ENCODE data around the gene SEC24A.

The SEC24A gene

DNA sequence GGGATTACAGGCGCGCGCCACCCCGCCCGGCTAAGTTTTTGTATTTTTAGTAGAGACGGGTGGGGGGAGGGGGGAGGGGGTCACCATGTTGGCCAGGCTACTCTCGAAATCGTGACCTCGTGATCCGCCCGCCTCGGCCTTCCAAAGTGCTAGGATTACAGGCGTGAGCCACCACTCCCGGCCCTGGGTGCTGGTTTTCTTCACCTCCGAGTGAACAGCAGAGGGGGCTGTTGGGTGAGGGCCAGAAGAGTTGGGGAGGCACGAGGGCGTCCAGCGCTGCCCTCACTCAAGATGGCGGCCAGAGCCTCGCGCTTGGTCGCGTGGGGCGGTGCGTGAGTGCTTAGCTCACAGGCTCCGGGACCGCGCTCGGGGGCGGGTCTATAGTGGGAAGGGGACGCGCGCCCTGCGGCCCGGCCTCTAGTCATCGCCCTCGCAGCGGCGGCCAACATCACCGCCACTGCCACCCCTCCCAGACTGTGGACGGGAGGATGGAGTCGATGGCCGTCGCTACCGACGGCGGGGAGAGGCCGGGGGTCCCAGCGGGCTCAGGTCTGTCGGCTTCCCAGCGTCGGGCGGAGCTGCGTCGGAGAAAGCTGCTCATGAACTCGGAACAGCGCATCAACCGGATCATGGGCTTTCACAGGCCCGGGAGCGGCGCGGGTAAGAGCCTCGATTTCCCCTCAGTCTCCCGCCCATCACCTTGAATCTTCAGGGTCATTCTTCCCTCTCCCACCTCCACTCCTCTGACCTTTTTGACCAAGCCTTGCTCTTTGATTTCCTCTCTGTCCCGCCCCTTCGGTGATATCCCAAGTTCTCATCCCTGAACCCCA, 89.8 kb downstream of the SEC24A start, which contains the start of gene CAMLG:
Gene CAMLG (plus strand): TSS at position 416 of the 830 bp plus-strand sequence. CDS start 73 bp downstream, at position 489.
- Histone ChIP-seq H3K9me3 (ENCODE audit: insufficient read depth, low read length) (no peaks in the 10 kb centered on the region), H3K4me3 (ENCODE audit: insufficient read depth, low read length, poor library complexity, severe bottlenecking) (peak within 1 kb of the TSS; percentile 73), H2AFZ (ENCODE audit: low read depth, low read length, severe bottlenecking) (peak within 1 kb of the TSS; percentile 98), H3K9me2 (replicated peaks; ENCODE audit: insufficient read depth, low read length) (no peaks in the 10 kb centered on the region), H4K20me1 (ENCODE audit: low read depth, low read length) (0 out of 2 replicates have a peak, but pooled peaks cover 7% of the 10 kb centered on the region), H3K79me2 (ENCODE audit: insufficient read depth, low read length) (peaks cover 48% of the 10 kb centered on the region), H3K27ac (ENCODE audit: low read depth, low read length) (peak within 1 kb of the TSS; percentile 39), H3F3A (ENCODE audit: insufficient read depth) (peaks cover 14% of the 10 kb centered on the region), H3K36me3 (ENCODE audit: low read length) (0 out of 2 replicates have a peak, but pooled peaks cover 6% of the 10 kb centered on the region), H3K27me3 (ENCODE audit: low read length) (no peaks in the 10 kb centered on the region), H3K4me2 (ENCODE audit: low read depth, low read length, poor library complexity, severe bottlenecking) (peak within 1 kb of the TSS; percentile 66), H3K9ac (ENCODE audit: low read length) (peak within 1 kb of the TSS; percentile 73)
- no peak for TF ChIP-seq EZH2phosphoT487 (conservative IDR thresholded peaks at IDR 0.05; ENCODE audit: low read length)
- TF ChIP-seq, protein P1, sequence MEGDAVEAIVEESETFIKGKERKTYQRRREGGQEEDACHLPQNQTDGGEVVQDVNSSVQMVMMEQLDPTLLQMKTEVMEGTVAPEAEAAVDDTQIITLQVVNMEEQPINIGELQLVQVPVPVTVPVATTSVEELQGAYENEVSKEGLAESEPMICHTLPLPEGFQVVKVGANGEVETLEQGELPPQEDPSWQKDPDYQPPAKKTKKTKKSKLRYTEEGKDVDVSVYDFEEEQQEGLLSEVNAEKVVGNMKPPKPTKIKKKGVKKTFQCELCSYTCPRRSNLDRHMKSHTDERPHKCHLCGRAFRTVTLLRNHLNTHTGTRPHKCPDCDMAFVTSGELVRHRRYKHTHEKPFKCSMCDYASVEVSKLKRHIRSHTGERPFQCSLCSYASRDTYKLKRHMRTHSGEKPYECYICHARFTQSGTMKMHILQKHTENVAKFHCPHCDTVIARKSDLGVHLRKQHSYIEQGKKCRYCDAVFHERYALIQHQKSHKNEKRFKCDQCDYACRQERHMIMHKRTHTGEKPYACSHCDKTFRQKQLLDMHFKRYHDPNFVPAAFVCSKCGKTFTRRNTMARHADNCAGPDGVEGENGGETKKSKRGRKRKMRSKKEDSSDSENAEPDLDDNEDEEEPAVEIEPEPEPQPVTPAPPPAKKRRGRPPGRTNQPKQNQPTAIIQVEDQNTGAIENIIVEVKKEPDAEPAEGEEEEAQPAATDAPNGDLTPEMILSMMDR (IDR thresholded peaks at IDR 0.05; ENCODE audit: insufficient read depth, low read length, poor library complexity, severe bottlenecking), result peak; percentile 86

DNA sequence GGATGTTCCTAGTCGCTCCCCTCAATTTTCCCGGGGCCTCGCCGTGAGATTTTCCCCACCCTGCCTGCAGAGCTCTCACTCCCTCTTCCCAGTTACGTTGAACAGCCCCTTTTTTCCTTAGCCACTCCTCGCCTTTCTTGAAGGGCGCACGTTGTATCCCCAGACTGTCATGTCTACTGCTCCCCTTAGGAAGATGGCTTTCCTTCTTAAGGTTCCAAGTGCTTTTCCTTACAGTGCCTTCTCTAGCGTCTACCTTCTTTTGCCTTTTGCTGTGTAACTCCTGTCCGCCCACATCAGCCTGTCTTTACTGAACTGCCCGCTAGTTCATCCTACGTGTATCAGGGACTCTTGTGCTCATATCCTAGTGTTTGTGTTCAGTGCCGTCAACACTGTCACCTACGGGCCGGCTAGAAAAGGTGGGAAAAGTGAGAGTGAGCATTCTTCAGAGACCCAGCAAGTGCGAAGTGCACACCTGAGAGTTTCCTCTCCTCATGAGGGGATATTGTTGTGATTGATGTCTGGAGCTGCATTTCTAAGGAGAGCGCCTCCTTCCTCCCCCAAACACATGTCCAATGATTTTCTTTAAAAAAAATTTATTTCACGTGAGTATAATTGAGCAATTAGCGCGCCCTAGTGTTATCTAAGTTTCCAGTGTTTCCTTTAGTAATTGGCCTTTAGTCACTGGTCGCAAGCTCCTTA, 90.5 kb downstream of the SEC24A start:
- peaks cover 10% of the 10 kb centered on the region; the same call in 1 of the 2 replicates for H3K36me3 ChIP-seq (ENCODE audit: low read length)
- peak overlapping the region; percentile 73 for H3K9ac ChIP-seq (ENCODE audit: low read length)
- H3K27ac ChIP-seq (ENCODE audit: low read depth, low read length), result peak overlapping the region; percentile 39
- H3K27me3 ChIP-seq (ENCODE audit: low read length), result no peaks in the 10 kb centered on the region
- peaks cover 55% of the 10 kb centered on the region for H3K79me2 ChIP-seq (ENCODE audit: insufficient read depth, low read length)
- no peaks in the 10 kb centered on the region for H3K9me3 ChIP-seq (ENCODE audit: insufficient read depth, low read length)
- no peak for TF ChIP-seq EZH2phosphoT487 (conservative IDR thresholded peaks at IDR 0.05; ENCODE audit: low read length)
- TF ChIP-seq, protein P1 (IDR thresholded peaks at IDR 0.05; ENCODE audit: insufficient read depth, low read length, poor library complexity, severe bottlenecking), result peak; percentile 48
- no peaks in the 10 kb centered on the region for H3K9me2 ChIP-seq (replicated peaks; ENCODE audit: insufficient read depth, low read length)
- peak overlapping the region; percentile 66 for H3K4me2 ChIP-seq (ENCODE audit: low read depth, low read length, poor library complexity, severe bottlenecking)
- H3K4me3 ChIP-seq (ENCODE audit: insufficient read depth, low read length, poor library complexity, severe bottlenecking), result peak overlapping the region; percentile 73
- H2AFZ ChIP-seq (ENCODE audit: low read depth, low read length, severe bottlenecking), result peak overlapping the region; percentile 54
- peaks cover 14% of the 10 kb centered on the region for H3F3A ChIP-seq (ENCODE audit: insufficient read depth)
- 0 out of 2 replicates have a peak, but pooled peaks cover 7% of the 10 kb centered on the region for H4K20me1 ChIP-seq (ENCODE audit: low read depth, low read length)

DNA sequence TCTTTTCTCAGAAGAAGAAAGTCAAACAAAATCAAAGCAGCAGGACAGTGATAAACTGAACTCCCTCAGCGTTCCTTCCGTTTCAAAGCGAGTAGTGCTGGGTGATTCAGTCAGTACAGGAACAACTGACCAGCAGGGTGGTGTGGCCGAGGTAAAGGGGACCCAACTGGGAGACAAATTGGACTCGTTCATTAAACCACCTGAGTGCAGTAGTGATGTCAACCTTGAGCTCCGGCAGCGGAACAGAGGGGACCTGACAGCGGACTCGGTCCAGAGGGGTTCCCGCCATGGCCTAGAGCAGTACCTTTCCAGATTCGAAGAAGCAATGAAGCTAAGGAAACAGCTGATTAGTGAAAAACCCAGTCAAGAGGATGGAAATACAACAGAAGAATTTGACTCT, 92.5 kb downstream of the SEC24A start:
- 0 out of 2 replicates have a peak, but pooled peaks cover 7% of the 10 kb centered on the region for H4K20me1 ChIP-seq (ENCODE audit: low read depth, low read length)
- peaks cover 10% of the 10 kb centered on the region for H3F3A ChIP-seq (ENCODE audit: insufficient read depth)
- H3K9me3 ChIP-seq (ENCODE audit: insufficient read depth, low read length), result no peaks in the 10 kb centered on the region
- peaks cover 59% of the 10 kb centered on the region for H3K79me2 ChIP-seq (ENCODE audit: insufficient read depth, low read length)
- no peaks in the 10 kb centered on the region for H3K9me2 ChIP-seq (replicated peaks; ENCODE audit: insufficient read depth, low read length)
- TF ChIP-seq, protein P1 (IDR thresholded peaks at IDR 0.05; ENCODE audit: insufficient read depth, low read length, poor library complexity, severe bottlenecking), result no peak
- TF ChIP-seq EZH2phosphoT487 (conservative IDR thresholded peaks at IDR 0.05; ENCODE audit: low read length), result no peak
- H3K4me2 ChIP-seq (ENCODE audit: low read depth, low read length, poor library complexity, severe bottlenecking), result no peak overlapping the region
- H2AFZ ChIP-seq (ENCODE audit: low read depth, low read length, severe bottlenecking), result no peak overlapping the region
- peaks cover 13% of the 10 kb centered on the region; the same call in 1 of the 2 replicates for H3K36me3 ChIP-seq (ENCODE audit: low read length)
- H3K27ac ChIP-seq (ENCODE audit: low read depth, low read length), result no peak overlapping the region
- H3K9ac ChIP-seq (ENCODE audit: low read length), result no peak overlapping the region
- no peak overlapping the region for H3K4me3 ChIP-seq (ENCODE audit: insufficient read depth, low read length, poor library complexity, severe bottlenecking)
- no peaks in the 10 kb centered on the region for H3K27me3 ChIP-seq (ENCODE audit: low read length)

All from SU-DHL-6 (cell line).